HCT116 (cell line): ENCODE measurements around the gene COPZ1. TPM values are rescaled to one million over a fixed set of nuclear protein-coding genes. Genes with fewer than 3 reads are reported as not detected.

ENCODE experiments used
- ATAC-seq: fragments of 200-7000 bp; cut with Tn5 transposase; 2 replicates; pipeline ENCODE4 v1.9.1; 2020; ENCODE audit warnings: mild to moderate bottlenecking, moderate library complexity
- BruUV-seq: library from RNA; stranded (reverse); fragments of 400-500 nt; replicated peaks from 2 replicates; lab custom pipeline; 2021; lab: Mats Ljungman, UMichigan
- CTCF ChIA-PET: fragments of 300-600 bp; sonication (Branson Sonifier 250); formaldehyde crosslinking; loops from one replicate; lab custom pipeline; 2021; ENCODE audit warnings: antibody characterized with exemption; lab: Charles Lee
- POLR2A ChIA-PET: fragments of 300-600, 350-600 bp; sonication (Branson Sonifier 250); formaldehyde crosslinking; loops from one replicate; lab custom pipeline; 2021; ENCODE audit warnings: antibody characterized with exemption; lab: Charles Lee
- RAD21 ChIA-PET, 2 experiments: fragments of 300-600 bp; sonication (Branson Sonifier 250); formaldehyde crosslinking; loops; one replicate each; lab custom pipeline; 2023; ENCODE audit warnings: low total read pairs in 2 of 2; ENCODE audit not compliant: uncharacterized antibody in 2 of 2, unreplicated experiment in 2 of 2, low non-redundant PET in 1 of 2; lab: Charles Lee
- DNase-seq: peaks from one replicate; pipeline ENCODE4 v3.0.0-alpha.2; 2010; ENCODE audit warnings: low read depth, low spot score
- H2AFZ ChIP-seq: fragments of 200-600 bp; shearing (Covaris generic), sonication (generic); 2 replicates; pipeline ENCODE4 v1.6.1; 2017; ENCODE audit warnings: low read depth, mixed run types, mixed read lengths, antibody characterized with exemption, low read length; ENCODE audit not compliant: poor library complexity, severe bottlenecking
- H3K27ac ChIP-seq: 2 replicates; pipeline ENCODE4 v1.5.1; 2012; ENCODE audit warnings: low read depth, low read length
- H3K27me3 ChIP-seq: fragments of 200-600 bp; sonication (generic); 2 replicates; pipeline ENCODE4 v1.6.1; 2016; ENCODE audit warnings: mixed run types, low read length, mixed read lengths; ENCODE audit not compliant: insufficient read depth
- H3K36me3 ChIP-seq, 2 experiments: fragments of 200-500 bp in 1 of 2; fragments of 200-600 bp in 1 of 2; sonication (Bioruptor generic) in 1 of 2; sonication (generic) in 1 of 2; 2 replicates each; pipeline versions ENCODE4 v1.5.1 to v1.6.1; 2014 to 2016; ENCODE audit warnings: low read length in 2 of 2, inconsistent platforms in 1 of 2, mixed read lengths in 1 of 2, mixed run types in 1 of 2; ENCODE audit not compliant: insufficient read depth in 2 of 2, control insufficient read depth in 1 of 2
- H3K4me1 ChIP-seq, 2 experiments: fragments of 200-600 bp in 1 of 2; sonication (generic) in 1 of 2; 2 replicates each; pipeline versions ENCODE4 v1.5.1 to v1.6.1; 2012 to 2017; ENCODE audit warnings: low read length in 2 of 2, inconsistent platforms in 1 of 2, mild to moderate bottlenecking in 1 of 2, mixed read lengths in 1 of 2, mixed run types in 1 of 2, moderate library complexity in 1 of 2; ENCODE audit not compliant: insufficient read depth in 2 of 2, control insufficient read depth in 1 of 2
- H3K4me2 ChIP-seq: fragments of 200-600 bp; sonication (generic); 2 replicates; pipeline ENCODE4 v1.6.1; 2017; ENCODE audit warnings: mixed run types, low read length, mixed read lengths
- H3K4me3 ChIP-seq, 2 experiments: fragments of 200-600 bp in 1 of 2; sonication (generic) in 1 of 2; replicated peaks in 1 of 2; 2 replicates each; pipeline ENCODE4 v1.5.1; 2011 to 2016; ENCODE audit warnings: low read length in 2 of 2, control low read depth in 1 of 2, low read depth in 1 of 2, mild to moderate bottlenecking in 1 of 2, mixed read lengths in 1 of 2, mixed run types in 1 of 2
- H3K79me2 ChIP-seq: fragments of 200-600 bp; sonication (generic); 2 replicates; pipeline ENCODE4 v1.6.1; 2017; ENCODE audit warnings: mild to moderate bottlenecking, mixed run types, low read length, moderate library complexity, mixed read lengths; ENCODE audit not compliant: insufficient read depth
- H3K9ac ChIP-seq: fragments of 200-600 bp; sonication (generic); 2 replicates; pipeline ENCODE4 v1.6.1; 2016; ENCODE audit warnings: low read length, mixed read lengths
- H3K9me2 ChIP-seq: fragments of 200-600 bp; sonication (generic), shearing (Covaris generic); 2 replicates; pipeline ENCODE4 v1.6.1; 2017; ENCODE audit warnings: mixed run types, mild to moderate bottlenecking, moderate library complexity; ENCODE audit not compliant: insufficient read depth
- H3K9me3 ChIP-seq, 2 experiments: fragments of 200-500 bp in 1 of 2; fragments of 200-600 bp in 1 of 2; sonication (Bioruptor generic) in 1 of 2; sonication (generic) in 1 of 2; 2 replicates each; pipeline ENCODE4 v1.6.1; 2014 to 2017; ENCODE audit warnings: low read length in 2 of 2, mixed read lengths in 2 of 2, inconsistent platforms in 1 of 2, low read depth in 1 of 2, mild to moderate bottlenecking in 1 of 2, mixed run types in 1 of 2, moderate library complexity in 1 of 2; ENCODE audit not compliant: control insufficient read depth in 1 of 2, insufficient read depth in 1 of 2
- H4K20me1 ChIP-seq: fragments of 200-600 bp; sonication (generic), shearing (Covaris generic); 2 replicates; pipeline ENCODE4 v1.6.1; 2017; ENCODE audit warnings: mixed run types, mild to moderate bottlenecking, moderate library complexity; ENCODE audit not compliant: insufficient read depth
- ATF3 ChIP-seq: IDR thresholded peaks from 2 replicates; pipeline ENCODE4 v1.6.1; 2012
- CBX3 ChIP-seq: IDR thresholded peaks from 2 replicates; pipeline ENCODE4 v1.6.1; 2012; ENCODE audit warnings: low read depth
- CEBPB ChIP-seq: IDR thresholded peaks from 2 replicates; pipeline ENCODE4 v1.6.1; 2012; ENCODE audit warnings: low read depth
- CTCF ChIP-seq, 3 experiments: fragments of 200-600 bp in 1 of 3; sonication (generic) in 1 of 3; IDR thresholded peaks in 2 of 3; conservative IDR thresholded peaks in 1 of 3; 2 replicates each; pipeline ENCODE4 v1.5.1; 2012 to 2017; ENCODE audit warnings: low read depth in 2 of 3, low read length in 2 of 3, antibody characterized with exemption in 1 of 3, borderline replicate concordance in 1 of 3, control low read depth in 1 of 3, mild to moderate bottlenecking in 1 of 3, mixed read lengths in 1 of 3, mixed run types in 1 of 3, moderate library complexity in 1 of 3; ENCODE audit not compliant: insufficient read depth in 1 of 3
- EGR1 ChIP-seq: IDR thresholded peaks from 2 replicates; pipeline ENCODE4 v1.6.1; 2012; ENCODE audit warnings: low read depth
- ELF1 ChIP-seq: IDR thresholded peaks from 2 replicates; pipeline ENCODE4 v1.6.1; 2012; ENCODE audit warnings: low read depth, borderline replicate concordance
- EZH2 ChIP-seq: fragments of 200-600 bp; sonication (generic); IDR thresholded peaks from 2 replicates; pipeline ENCODE4 v1.6.1; 2017; ENCODE audit warnings: antibody characterized with exemption, mixed run types
- FOSL1 ChIP-seq: IDR thresholded peaks from 2 replicates; pipeline ENCODE4 v1.6.1; 2012; ENCODE audit warnings: low read depth
- JUND ChIP-seq: IDR thresholded peaks from 2 replicates; pipeline ENCODE4 v1.6.1; 2012
- MAX ChIP-seq: IDR thresholded peaks from 2 replicates; pipeline ENCODE4 v1.6.1; 2012
- POLR2A ChIP-seq: IDR thresholded peaks from 2 replicates; pipeline ENCODE4 v1.7.0; 2011; ENCODE audit warnings: borderline replicate concordance; ENCODE audit not compliant: insufficient read depth, insufficient read length; ENCODE audit errors: extremely low read depth
- POLR2AphosphoS5 ChIP-seq: IDR thresholded peaks from 2 replicates; pipeline ENCODE4 v1.6.1; 2011; ENCODE audit warnings: mild to moderate bottlenecking, low read depth, low read length, moderate library complexity
- RAD21 ChIP-seq: IDR thresholded peaks from 2 replicates; pipeline ENCODE4 v1.6.1; 2012; ENCODE audit warnings: low read depth, mild to moderate bottlenecking
- REST ChIP-seq: IDR thresholded peaks from 2 replicates; pipeline ENCODE4 v1.6.1; 2012; ENCODE audit warnings: low read depth
- SIN3A ChIP-seq: IDR thresholded peaks from 2 replicates; pipeline ENCODE4 v1.6.1; 2012; ENCODE audit warnings: low read depth
- SP1 ChIP-seq: IDR thresholded peaks from 2 replicates; pipeline ENCODE4 v1.6.1; 2012; ENCODE audit warnings: low read depth
- SRF ChIP-seq: IDR thresholded peaks from 2 replicates; pipeline ENCODE4 v1.6.1; 2012; ENCODE audit warnings: low read depth
- ZBTB33 ChIP-seq: IDR thresholded peaks from 2 replicates; pipeline ENCODE4 v1.6.1; 2011; ENCODE audit warnings: mild to moderate bottlenecking, low read length, moderate library complexity; ENCODE audit not compliant: insufficient replicate concordance; ENCODE audit errors: extremely low read depth
- ZNF274 ChIP-seq: fragments of 200-500 bp; sonication (Bioruptor generic); IDR thresholded peaks from 2 replicates; pipeline ENCODE4 v1.6.1; 2014; ENCODE audit warnings: mild to moderate bottlenecking, low read depth, low read length, inconsistent platforms
- intact Hi-C: fragments of 100-400 bp; cut with micrococcal nuclease; formaldehyde crosslinking; loops from 2 replicates; pipeline ENCODE4 v1.10.0; 2022
- total RNA-seq: library from RNA; stranded (reverse); gene quantifications from one replicate; pipeline ENCODE4 v1.2.1, GENCODE V29; 2021; ENCODE audit not compliant: unreplicated experiment

Gene COPZ1
- total RNA-seq, 1 experiment from 2014 or later = 191 TPM

GRCh38 chr12:54379398-54380201 is 54.7 kb downstream of the COPZ1 start:
- intact Hi-C loops = no loop called here
- H3K27ac ChIP-seq = peak overlapping the region; percentile 77
- H3K4me2 ChIP-seq = peak overlapping the region; percentile 86
- H3K4me3 ChIP-seq = peak overlapping the region; percentile 45 to 66
- no peaks in the 10 kb centered on the region for H4K20me1 ChIP-seq
- no peaks in the 10 kb centered on the region for H3K9me2 ChIP-seq
- ChIA-PET CTCF (interaction anchor here (0.7 to 5.5 kb wide), 31 partner anchors 8 to 395 kb away, joined by 3 to 51 read pairs (median 5); partner anchors contain the start of genes CBX5, COPZ1, HNRNPA1 and HOXC10), POLR2A (interaction anchor here (0.6 to 1.6 kb wide), 4 partner anchors 9 to 124 kb away, joined by 3 to 4 read pairs (median 3); partner anchors contain the start of gene CBX5), RAD21 (interaction anchor here (0.6 to 1.9 kb wide), 7 partner anchors 9 to 55 kb away, joined by 3 to 9 read pairs (median 5); partner anchors contain the start of gene COPZ1 (in 2 of the 2))
- DNase-seq (peak; percentile 74), ATAC-seq (peak; percentile 83)
- H3K4me1 ChIP-seq = peaks cover 21 to 59% of the 10 kb centered on the region in 2 experiments
- H3K9ac ChIP-seq = peak overlapping the region; percentile 66
- no peaks in the 10 kb centered on the region for H3K9me3 ChIP-seq
- H3K27me3 ChIP-seq = no peaks in the 10 kb centered on the region
- H3K36me3 ChIP-seq = no peaks in the 10 kb centered on the region
- H3K79me2 ChIP-seq = peaks cover 10% of the 10 kb centered on the region; the same call in 1 of the 2 replicates
- H2AFZ ChIP-seq = peak overlapping the region; percentile 29
- no TSS peak for BruUV-seq
- TF ChIP-seq MAX = no peak
- TF ChIP-seq RAD21 = no peak
- TF ChIP-seq POLR2AphosphoS5 = peak; percentile 51
- TF ChIP-seq ELF1 = no peak
- TF ChIP-seq ATF3 = no peak
- peak in 2 of 3 experiments; percentile 100; a peak in 4 of 6 replicates for TF ChIP-seq CTCF (IDR thresholded peaks at IDR 0.05 in 2 of 3, conservative IDR thresholded peaks at IDR 0.05 in 1 of 3; ENCODE audit: borderline replicate concordance in 1 of 3, insufficient read depth in 1 of 3, low read depth in 2 of 3, low read length in 2 of 3)
- TF ChIP-seq SIN3A = no peak
- TF ChIP-seq CEBPB = no peak
- no peak for TF ChIP-seq FOSL1
- TF ChIP-seq EZH2 = no peak
- TF ChIP-seq CBX3 = no peak
- peak; percentile 23 for TF ChIP-seq ZBTB33
- TF ChIP-seq ZNF274 = no peak
- no peak for TF ChIP-seq POLR2A
- no peak for TF ChIP-seq REST
- TF ChIP-seq EGR1 = no peak
- no peak for TF ChIP-seq JUND
- TF ChIP-seq SRF = no peak
- no peak for TF ChIP-seq SP1
